Measurements from ENCODE around the gene VASH2.
A peak's percentile ranks its signal among the peaks of the same experiment; 100 is the strongest.

Gene VASH2

GRCh38 chr1:212944229-212944901, 6.0 kb upstream of the VASH2 start:
- no peaks in the 10 kb centered on the region for H3K27me3 ChIP-seq (ENCODE audit: control insufficient read depth, insufficient read depth, low read length)
- DNase-seq (ENCODE audit: low read depth, low spot score) = no peak
- H3K4me1 ChIP-seq (ENCODE audit: control insufficient read depth, insufficient read depth, low read length) = 0 out of 2 replicates have a peak, but pooled peaks cover 2% of the 10 kb centered on the region
- H3K9me3 ChIP-seq (ENCODE audit: control insufficient read depth, insufficient read depth, low read length) = no peaks in the 10 kb centered on the region
- no CpG with 5 or more reads among the region's 6 CpGs for WGBS (ENCODE audit: insufficient coverage, insufficient read length)
- H3K4me3 ChIP-seq (ENCODE audit: low read length) = no peak overlapping the region
- no peak overlapping the region for H3K27ac ChIP-seq (ENCODE audit: low read length)
- no peaks in the 10 kb centered on the region for H3K36me3 ChIP-seq (ENCODE audit: control insufficient read depth, insufficient read depth, low read length)

GRCh38 chr1:212945056-212945455, 5.3 kb upstream of the VASH2 start:
- DNase-seq (ENCODE audit: low read depth, low spot score) = no peak
- Histone ChIP-seq H3K4me1 (ENCODE audit: control insufficient read depth, insufficient read depth, low read length) (0 out of 2 replicates have a peak, but pooled peaks cover 2% of the 10 kb centered on the region), H3K27ac (ENCODE audit: low read length) (no peak overlapping the region), H3K27me3 (ENCODE audit: control insufficient read depth, insufficient read depth, low read length) (no peaks in the 10 kb centered on the region), H3K9me3 (ENCODE audit: control insufficient read depth, insufficient read depth, low read length) (no peaks in the 10 kb centered on the region), H3K36me3 (ENCODE audit: control insufficient read depth, insufficient read depth, low read length) (no peaks in the 10 kb centered on the region), H3K4me3 (ENCODE audit: low read length) (no peak overlapping the region)
- WGBS (ENCODE audit: insufficient coverage, insufficient read length) = no CpG with 5 or more reads among the region's 2 CpGs

DNA sequence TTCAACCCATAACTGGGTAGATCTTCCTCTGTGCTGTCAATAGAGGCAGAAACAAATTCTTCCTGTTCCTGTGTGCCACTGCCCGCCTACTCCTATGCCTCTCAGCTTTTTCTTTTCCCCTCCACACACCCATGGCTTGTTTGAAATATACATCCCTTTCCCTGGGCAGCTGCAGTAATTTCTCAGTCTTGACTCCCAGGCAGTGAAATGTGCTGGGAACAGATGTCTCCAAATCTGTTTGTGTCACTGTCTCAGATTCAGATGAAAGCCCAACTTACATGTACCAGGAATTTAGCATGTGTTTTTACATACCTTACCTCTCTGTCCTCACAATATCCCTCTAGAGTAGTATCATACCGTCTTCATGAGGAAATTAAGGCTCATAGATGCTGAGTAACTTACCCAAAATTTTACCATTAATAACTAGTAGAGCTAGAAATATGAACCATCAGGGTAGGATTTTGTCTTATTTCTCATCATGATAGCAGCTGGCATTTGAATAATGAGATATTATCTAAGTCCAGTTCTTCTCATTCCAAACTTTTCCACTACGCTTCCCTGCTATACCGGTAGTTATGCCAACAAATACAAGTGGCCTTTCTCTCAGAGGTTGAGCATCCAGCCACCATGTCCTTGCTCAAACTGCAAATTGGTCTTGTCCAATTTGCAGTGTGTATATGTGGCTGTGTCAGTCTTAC, 4.7 kb upstream of the VASH2 start:
- DNase-seq (ENCODE audit: low read depth, low spot score) = no peak
- no peaks in the 10 kb centered on the region for H3K36me3 ChIP-seq (ENCODE audit: control insufficient read depth, insufficient read depth, low read length)
- H3K4me3 ChIP-seq (ENCODE audit: low read length) = no peak overlapping the region
- H3K27me3 ChIP-seq (ENCODE audit: control insufficient read depth, insufficient read depth, low read length) = no peaks in the 10 kb centered on the region
- no CpG with 5 or more reads among the region's 4 CpGs for WGBS (ENCODE audit: insufficient coverage, insufficient read length)
- no peaks in the 10 kb centered on the region for H3K9me3 ChIP-seq (ENCODE audit: control insufficient read depth, insufficient read depth, low read length)
- no peak overlapping the region for H3K27ac ChIP-seq (ENCODE audit: low read length)
- 0 out of 2 replicates have a peak, but pooled peaks cover 2% of the 10 kb centered on the region for H3K4me1 ChIP-seq (ENCODE audit: control insufficient read depth, insufficient read depth, low read length)

- Histone ChIP-seq H3K9me3 (ENCODE audit: control insufficient read depth, insufficient read depth, low read length) (no peaks in the 10 kb centered on the region), H3K4me3 (ENCODE audit: low read length) (no peak overlapping the region), H3K4me1 (ENCODE audit: control insufficient read depth, insufficient read depth, low read length) (0 out of 2 replicates have a peak, but pooled peaks cover 2% of the 10 kb centered on the region), H3K27me3 (ENCODE audit: control insufficient read depth, insufficient read depth, low read length) (no peaks in the 10 kb centered on the region), H3K27ac (ENCODE audit: low read length) (no peak overlapping the region), H3K36me3 (ENCODE audit: control insufficient read depth, insufficient read depth, low read length) (no peaks in the 10 kb centered on the region)
- no peak for DNase-seq (ENCODE audit: low read depth, low spot score)
Observed at GRCh38 chr1:212946872-212947271, 3.5 kb upstream of the VASH2 start.

- H3K27ac ChIP-seq (ENCODE audit: low read length) = no peak overlapping the region
- peaks cover 8% of the 10 kb centered on the region for H3K36me3 ChIP-seq (ENCODE audit: control insufficient read depth, insufficient read depth, low read length)
- no CpG with 5 or more reads among the region's 2 CpGs for WGBS (ENCODE audit: insufficient coverage, insufficient read length)
- peaks cover 6% of the 10 kb centered on the region; the same call in 1 of the 2 replicates for H3K4me1 ChIP-seq (ENCODE audit: control insufficient read depth, insufficient read depth, low read length)
- H3K9me3 ChIP-seq (ENCODE audit: control insufficient read depth, insufficient read depth, low read length) = no peaks in the 10 kb centered on the region
- H3K27me3 ChIP-seq (ENCODE audit: control insufficient read depth, insufficient read depth, low read length) = no peaks in the 10 kb centered on the region
- DNase-seq (ENCODE audit: low read depth, low spot score) = no peak
- H3K4me3 ChIP-seq (ENCODE audit: low read length) = peak overlapping the region; percentile 34; the same call in 1 of the 2 replicates
Observed at GRCh38 chr1:212949771-212950170, 570 bp upstream of the VASH2 start.

GRCh38 chr1:212951126-212951946, 995 bp downstream of the VASH2 start:
- Histone ChIP-seq H3K27me3 (ENCODE audit: control insufficient read depth, insufficient read depth, low read length) (no peaks in the 10 kb centered on the region), H3K9me3 (ENCODE audit: control insufficient read depth, insufficient read depth, low read length) (no peaks in the 10 kb centered on the region), H3K27ac (ENCODE audit: low read length) (no peak overlapping the region), H3K4me1 (ENCODE audit: control insufficient read depth, insufficient read depth, low read length) (peaks cover 6% of the 10 kb centered on the region; the same call in 1 of the 2 replicates), H3K4me3 (ENCODE audit: low read length) (peak overlapping the region; percentile 89), H3K36me3 (ENCODE audit: control insufficient read depth, insufficient read depth, low read length) (peaks cover 8% of the 10 kb centered on the region)
- no CpG with 5 or more reads among the region's 72 CpGs for WGBS (ENCODE audit: insufficient coverage, insufficient read length)
- DNase-seq (ENCODE audit: low read depth, low spot score) = no peak

- no peak for DNase-seq (ENCODE audit: low read depth, low spot score)
Observed at GRCh38 chr1:212951947-212952640, 1.8 kb downstream of the VASH2 start.

GRCh38 chr1:212952641-212952976, 2.3 kb downstream of the VASH2 start:
- H3K27me3 ChIP-seq (ENCODE audit: control insufficient read depth, insufficient read depth, low read length) = no peaks in the 10 kb centered on the region
- H3K27ac ChIP-seq (ENCODE audit: low read length) = no peak overlapping the region
- H3K4me3 ChIP-seq (ENCODE audit: low read length) = no peak overlapping the region; the same call in 1 of the 2 replicates
- WGBS (ENCODE audit: insufficient coverage, insufficient read length) = no CpG with 5 or more reads among the region's 8 CpGs
- no peaks in the 10 kb centered on the region for H3K9me3 ChIP-seq (ENCODE audit: control insufficient read depth, insufficient read depth, low read length)
- peaks cover 14% of the 10 kb centered on the region for H3K36me3 ChIP-seq (ENCODE audit: control insufficient read depth, insufficient read depth, low read length)
- DNase-seq (ENCODE audit: low read depth, low spot score) = no peak
- H3K4me1 ChIP-seq (ENCODE audit: control insufficient read depth, insufficient read depth, low read length) = peaks cover 5% of the 10 kb centered on the region; the same call in 1 of the 2 replicates

More at GRCh38 chr1:212951947-212952640, 1.8 kb downstream of the VASH2 start:
- Histone ChIP-seq H3K27me3 (ENCODE audit: control insufficient read depth, insufficient read depth, low read length) (no peaks in the 10 kb centered on the region), H3K4me3 (ENCODE audit: low read length) (peak overlapping the region; percentile 89), H3K4me1 (ENCODE audit: control insufficient read depth, insufficient read depth, low read length) (peaks cover 5% of the 10 kb centered on the region; the same call in 1 of the 2 replicates), H3K27ac (ENCODE audit: low read length) (no peak overlapping the region), H3K36me3 (ENCODE audit: control insufficient read depth, insufficient read depth, low read length) (peaks cover 8% of the 10 kb centered on the region), H3K9me3 (ENCODE audit: control insufficient read depth, insufficient read depth, low read length) (no peaks in the 10 kb centered on the region)
- WGBS (ENCODE audit: insufficient coverage, insufficient read length) = no CpG with 5 or more reads among the region's 4 CpGs

DNA sequence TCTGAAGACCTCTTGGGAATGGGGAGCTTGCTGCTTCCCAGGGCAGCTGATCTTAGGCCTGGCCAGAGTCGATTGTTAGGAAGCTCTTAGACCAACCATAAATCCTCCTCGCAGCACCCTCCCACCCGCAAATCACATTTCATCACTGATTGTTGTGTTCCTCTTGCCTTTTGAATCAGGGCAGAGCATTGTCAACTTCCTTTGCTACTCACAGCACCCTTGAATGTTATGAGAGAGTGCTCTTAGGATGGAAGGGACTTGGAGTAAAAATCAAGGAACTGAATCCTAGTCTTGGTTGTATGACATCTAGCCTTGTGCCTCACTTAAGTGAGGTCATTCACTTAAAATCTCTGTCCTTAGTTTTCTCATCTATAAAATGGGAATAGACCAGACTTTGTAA, 3.0 kb downstream of the VASH2 start:
- no peak for DNase-seq (ENCODE audit: low read depth, low spot score)
- Histone ChIP-seq H3K27me3 (ENCODE audit: control insufficient read depth, insufficient read depth, low read length) (no peaks in the 10 kb centered on the region), H3K9me3 (ENCODE audit: control insufficient read depth, insufficient read depth, low read length) (no peaks in the 10 kb centered on the region), H3K4me1 (ENCODE audit: control insufficient read depth, insufficient read depth, low read length) (peaks cover 10% of the 10 kb centered on the region), H3K36me3 (ENCODE audit: control insufficient read depth, insufficient read depth, low read length) (peaks cover 20% of the 10 kb centered on the region), H3K4me3 (ENCODE audit: low read length) (no peak overlapping the region), H3K27ac (ENCODE audit: low read length) (no peak overlapping the region)
- no CpG with 5 or more reads among the region's 3 CpGs for WGBS (ENCODE audit: insufficient coverage, insufficient read length)

- Histone ChIP-seq H3K27me3 (ENCODE audit: control insufficient read depth, insufficient read depth, low read length) (no peaks in the 10 kb centered on the region), H3K4me3 (ENCODE audit: low read length) (no peak overlapping the region), H3K4me1 (ENCODE audit: control insufficient read depth, insufficient read depth, low read length) (peaks cover 11% of the 10 kb centered on the region), H3K9me3 (ENCODE audit: control insufficient read depth, insufficient read depth, low read length) (no peaks in the 10 kb centered on the region), H3K36me3 (ENCODE audit: control insufficient read depth, insufficient read depth, low read length) (peaks cover 28% of the 10 kb centered on the region), H3K27ac (ENCODE audit: low read length) (no peak overlapping the region)
- no CpG with 5 or more reads among the region's 6 CpGs for WGBS (ENCODE audit: insufficient coverage, insufficient read length)
- no peak for DNase-seq (ENCODE audit: low read depth, low spot score)
Observed at GRCh38 chr1:212954514-212954913, 4.2 kb downstream of the VASH2 start.

Data from iPS DF 6.9 (cell line).